ENCODE measurements around the gene C12orf43.

Gene C12orf43

GRCh38 chr12:120959111-120959878, 57.0 kb downstream of the C12orf43 start:
- no peak for DNase-seq (ENCODE audit: low read depth in 2 of 2)
- TF ChIP-seq CTCF (IDR thresholded peaks at IDR 0.05; ENCODE audit: low read depth, low read length): no peak
- no peak overlapping the region for H3K4me3 ChIP-seq (replicated peaks in 1 of 2; ENCODE audit: low read depth in 2 of 2, low read length in 2 of 2)

DNA sequence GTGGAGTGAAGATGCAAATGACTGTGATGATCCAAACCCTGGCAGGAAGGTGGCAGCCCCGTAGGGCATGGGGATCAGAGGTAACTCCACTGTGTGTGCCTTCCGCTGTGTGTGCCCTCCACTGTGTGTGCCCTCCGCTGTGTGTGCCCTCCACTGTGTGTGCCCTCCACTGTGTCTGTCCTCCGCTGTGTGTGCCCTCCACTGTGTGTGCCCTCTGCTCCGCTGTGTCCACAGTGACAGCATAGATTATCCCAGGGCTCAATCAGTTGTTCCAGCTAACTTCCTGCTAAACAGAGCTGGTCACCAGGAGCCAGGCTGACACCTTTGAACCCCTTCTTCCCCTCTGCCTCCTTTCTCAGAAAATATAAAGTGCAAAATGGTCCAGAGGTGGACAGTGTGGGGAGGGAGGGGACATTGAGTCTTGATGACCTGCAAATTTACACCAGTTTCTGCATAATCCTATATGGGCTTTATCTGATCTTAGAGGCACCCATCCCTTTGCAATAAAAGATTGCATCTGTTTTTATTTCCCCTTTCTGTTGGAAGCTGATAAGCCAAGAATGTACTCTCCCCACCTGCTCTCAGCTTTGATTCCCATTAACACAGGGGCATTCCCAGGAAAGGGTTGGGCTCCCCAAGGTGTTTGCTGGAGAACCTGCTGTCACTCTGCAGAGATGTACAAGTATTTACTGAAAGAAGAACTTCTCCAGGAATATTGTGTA, 59.5 kb downstream of the C12orf43 start:
- no peak overlapping the region for H3K4me3 ChIP-seq (replicated peaks in 1 of 2; ENCODE audit: low read depth in 2 of 2, low read length in 2 of 2)
- no peak for DNase-seq (ENCODE audit: low read depth in 2 of 2)
- no peak for TF ChIP-seq CTCF (IDR thresholded peaks at IDR 0.05; ENCODE audit: low read depth, low read length)

DNA sequence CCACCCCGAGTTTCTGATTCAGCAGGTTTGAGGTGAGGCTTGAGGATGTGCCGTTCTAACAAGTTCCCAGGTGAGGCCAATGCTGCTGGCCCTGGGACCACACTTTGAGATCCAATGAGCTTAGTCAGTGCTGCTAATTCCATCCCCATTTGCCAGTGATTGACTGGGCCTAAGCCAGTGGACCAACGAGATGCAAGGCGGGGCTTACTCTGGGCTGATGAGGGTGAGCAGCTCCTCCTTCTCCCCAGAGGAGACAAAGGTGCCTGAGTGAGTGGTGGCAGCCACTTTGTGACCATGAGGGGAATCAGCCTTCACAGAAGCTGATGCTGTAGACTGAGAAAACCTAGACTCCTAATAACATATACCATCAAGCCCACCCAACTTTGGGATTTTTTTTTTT, 61.1 kb downstream of the C12orf43 start:
- TF ChIP-seq CTCF (IDR thresholded peaks at IDR 0.05; ENCODE audit: low read depth, low read length): no peak
- no peak for DNase-seq (ENCODE audit: low read depth in 2 of 2)
- H3K4me3 ChIP-seq (replicated peaks in 1 of 2; ENCODE audit: low read depth in 2 of 2, low read length in 2 of 2): no peak overlapping the region

- no peak for DNase-seq (ENCODE audit: low read depth in 2 of 2)
- no peak for TF ChIP-seq CTCF (IDR thresholded peaks at IDR 0.05; ENCODE audit: low read depth, low read length)
- no peak overlapping the region for H3K4me3 ChIP-seq (replicated peaks in 1 of 2; ENCODE audit: low read depth in 2 of 2, low read length in 2 of 2)
These were observed 65.5 kb downstream of the C12orf43 start for GRCh38 chr12:120950807-120951206.
